ENCODE data around the gene CD69. TPM values are rescaled to one million over a fixed set of nuclear protein-coding genes. Genes with fewer than 3 reads are reported as not detected.

CD69 gene
- total and polyA plus RNA-seq, 2 donors (not counting 3 experiments of a cell fraction or from before 2014, with no cell fraction given): 0.49 to 4.4 TPM

DNA sequence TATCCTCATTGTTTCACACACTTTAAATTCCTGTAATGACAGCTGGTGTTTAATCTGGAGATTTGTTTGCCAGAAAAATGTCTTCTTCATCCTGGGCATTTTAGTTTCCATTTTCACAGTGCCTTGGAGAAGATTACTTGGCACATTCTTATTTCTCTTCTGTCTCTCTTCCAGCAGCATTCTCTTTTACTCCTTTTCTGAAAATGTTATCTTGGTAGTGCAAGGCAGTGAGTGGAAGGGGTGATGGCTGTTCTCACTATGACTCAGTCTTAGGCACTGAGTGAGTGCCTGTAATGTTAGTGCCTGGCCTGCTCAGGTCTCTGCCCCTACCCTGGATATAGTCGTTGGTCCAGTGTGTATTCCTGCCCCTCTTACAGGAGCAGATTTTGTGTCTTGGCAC, 40.9 kb downstream of the CD69 start:
- Histone ChIP-seq H3K36me3 (ENCODE audit: control insufficient read depth in 2 of 2, extremely low read depth in 1 of 2, insufficient read depth in 2 of 2, low read length in 2 of 2) (no peaks in the 10 kb centered on the region), H3K27me3 (ENCODE audit: control insufficient read depth in 2 of 2, insufficient read depth in 2 of 2, low read length in 2 of 2) (no peaks in the 10 kb centered on the region), H3K79me2 (ENCODE audit: control insufficient read depth, insufficient read depth, low read length) (no peaks in the 10 kb centered on the region), H3K9ac (replicated peaks; ENCODE audit: extremely low read depth, insufficient read depth, low read length) (no peak overlapping the region), H4K20me1 (replicated peaks; ENCODE audit: control insufficient read depth, extremely low read depth, insufficient read depth, low read length) (no peaks in the 10 kb centered on the region), H3K9me1 (replicated peaks; ENCODE audit: control insufficient read depth, extremely low read depth, insufficient read depth, low read length) (no peaks in the 10 kb centered on the region), H3K4me3 (replicated peaks in 1 of 3; ENCODE audit: insufficient read depth in 1 of 3, low read depth in 1 of 3, low read length in 3 of 3) (no peak overlapping the region), H3K9me3 (replicated peaks; ENCODE audit: control insufficient read depth, insufficient read depth, low read length) (no peaks in the 10 kb centered on the region), H2AFZ (ENCODE audit: low read depth, low read length) (no peak overlapping the region), H3K4me2 (ENCODE audit: insufficient read depth, low read length) (no peak overlapping the region), H3K4me1 (ENCODE audit: control insufficient read depth, extremely low read depth, insufficient read depth, low read length) (peaks cover 23% of the 10 kb centered on the region), H3K27ac (ENCODE audit: insufficient read depth, low read depth, low read length) (no peak overlapping the region)
- BruUV-seq (replicated peaks): no TSS peak
- FAIRE-seq (no peak), DNase-seq (ENCODE audit: low read depth, low spot score) (no peak)
- POLR2A ChIA-PET: no interaction called here
- TF ChIP-seq POLR2A (IDR thresholded peaks at IDR 0.05; ENCODE audit: low read depth, low read length): no peak
- dilution Hi-C loops (cut with MboI; ENCODE audit: extremely low pct_ligation_motif_present, low sequenced_read_pairs) (no loop called here), intact Hi-C loops (cut with micrococcal nuclease) (no loop called here)
- CTCF ChIA-PET: interaction anchor here (4.2 kb wide), 1 partner anchor 11 kb away, joined by 25 read pairs; no protein-coding TSS in a partner anchor

DNA sequence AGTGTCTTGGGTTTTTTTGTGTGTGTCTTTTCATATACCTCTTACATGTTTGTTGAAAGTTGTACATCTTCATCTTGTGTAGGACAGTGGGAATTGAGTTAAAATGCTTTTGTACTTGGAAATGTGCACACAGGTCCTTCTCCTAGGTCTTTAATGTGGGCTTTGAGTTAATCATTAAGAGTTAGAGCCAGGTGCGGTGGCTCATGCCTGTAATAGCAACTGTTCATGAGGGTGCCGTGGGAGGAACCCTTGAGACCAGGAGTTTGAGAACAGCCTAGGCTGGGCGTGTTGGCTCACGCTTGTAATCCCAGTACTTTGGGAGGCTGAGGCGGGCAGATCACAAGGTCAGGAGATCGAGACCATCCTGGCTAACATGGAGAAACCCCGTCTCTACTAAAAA, 41.7 kb downstream of the CD69 start:
- H2AFZ ChIP-seq (ENCODE audit: low read depth, low read length): no peak overlapping the region
- H3K4me1 ChIP-seq (ENCODE audit: control insufficient read depth, extremely low read depth, insufficient read depth, low read length): peaks cover 23% of the 10 kb centered on the region
- H3K36me3 ChIP-seq (ENCODE audit: control insufficient read depth in 2 of 2, extremely low read depth in 1 of 2, insufficient read depth in 2 of 2, low read length in 2 of 2): no peaks in the 10 kb centered on the region
- DNase-seq (ENCODE audit: low read depth, low spot score) (no peak), FAIRE-seq (no peak)
- TF ChIP-seq EZH2 (IDR thresholded peaks at IDR 0.05; ENCODE audit: borderline replicate concordance, low read depth, low read length, severe bottlenecking) (no peak), FOS (IDR thresholded peaks at IDR 0.05; ENCODE audit: borderline replicate concordance, insufficient read depth, low read length) (no peak), POLR2A (IDR thresholded peaks at IDR 0.05; ENCODE audit: low read depth, low read length) (no peak)
- H3K27ac ChIP-seq (ENCODE audit: insufficient read depth, low read depth, low read length): no peak overlapping the region
- H3K9ac ChIP-seq (replicated peaks; ENCODE audit: extremely low read depth, insufficient read depth, low read length): no peak overlapping the region
- H3K9me1 ChIP-seq (replicated peaks; ENCODE audit: control insufficient read depth, extremely low read depth, insufficient read depth, low read length): no peaks in the 10 kb centered on the region
- no peak overlapping the region for H3K4me2 ChIP-seq (ENCODE audit: insufficient read depth, low read length)
- no peaks in the 10 kb centered on the region for H3K79me2 ChIP-seq (ENCODE audit: control insufficient read depth, insufficient read depth, low read length)
- H3K9me3 ChIP-seq (replicated peaks; ENCODE audit: control insufficient read depth, insufficient read depth, low read length): no peaks in the 10 kb centered on the region
- dilution Hi-C loops (cut with MboI; ENCODE audit: extremely low pct_ligation_motif_present, low sequenced_read_pairs): no loop called here
- intact Hi-C loops (cut with micrococcal nuclease): no loop called here
- ChIA-PET POLR2A (no interaction called here), CTCF (interaction anchor here (4.2 kb wide), 1 partner anchor 10 kb away, joined by 25 read pairs; no protein-coding TSS in a partner anchor)
- no TSS peak for BruUV-seq (replicated peaks)
- H3K27me3 ChIP-seq (ENCODE audit: control insufficient read depth in 2 of 2, insufficient read depth in 2 of 2, low read length in 2 of 2): no peaks in the 10 kb centered on the region
- H3K4me3 ChIP-seq (replicated peaks in 1 of 3; ENCODE audit: insufficient read depth in 1 of 3, low read depth in 1 of 3, low read length in 3 of 3): no peak overlapping the region
- no peaks in the 10 kb centered on the region for H4K20me1 ChIP-seq (replicated peaks; ENCODE audit: control insufficient read depth, extremely low read depth, insufficient read depth, low read length)

Measured in endothelial cell of umbilical vein (primary cell).